ENCODE measurements around the gene MIEN1. TPM values are rescaled to one million over a fixed set of nuclear protein-coding genes. Genes with fewer than 3 reads are reported as not detected.
A peak's percentile ranks its signal among the peaks of the same experiment; 100 is the strongest.

The MIEN1 gene
- total RNA-seq, 1 experiment from 2014 or later, result 40.6 TPM

DNA sequence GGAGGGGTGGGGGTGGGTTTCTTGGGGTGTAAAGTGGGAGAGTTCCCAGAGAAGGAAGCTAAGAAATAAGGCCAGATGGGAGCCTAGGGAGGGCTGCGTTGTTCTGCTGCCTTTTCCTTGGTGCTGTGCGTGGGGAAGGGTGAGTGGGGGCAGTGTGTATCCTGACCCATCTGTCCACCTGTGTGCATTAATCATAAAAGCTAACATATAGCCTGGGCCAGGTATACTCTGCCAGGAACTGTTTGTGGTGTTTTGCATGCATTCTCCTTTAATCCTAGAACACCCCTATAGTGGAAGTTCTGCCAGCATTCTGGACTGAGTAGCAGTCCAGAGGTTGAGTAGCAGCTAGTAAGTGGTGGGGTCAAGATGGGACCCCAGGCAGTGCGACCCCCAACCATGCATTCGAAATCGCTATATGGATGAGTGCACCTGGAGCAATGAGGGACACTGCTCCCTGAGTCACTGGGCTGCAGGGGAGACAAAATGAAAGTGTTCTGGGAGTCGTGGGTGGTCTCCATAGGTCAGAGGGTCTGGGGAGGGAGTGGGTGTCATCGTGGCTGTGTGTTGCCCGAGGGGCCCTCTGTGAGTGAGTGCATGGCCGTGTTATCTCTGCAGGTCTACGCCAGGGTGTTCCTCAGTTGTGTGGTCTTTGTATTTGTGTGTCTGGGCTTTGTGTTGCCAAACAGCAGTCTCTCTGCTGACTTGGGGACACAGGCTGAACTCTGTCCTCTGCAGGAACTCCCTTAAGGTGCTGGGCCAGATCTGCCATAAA is 29.1 kb downstream of the MIEN1 start (continued):
- TF ChIP-seq PRRX2 (CRISPR knock-in tag; IDR thresholded peaks at IDR 0.05), result no peak
- TF ChIP-seq, protein P1, sequence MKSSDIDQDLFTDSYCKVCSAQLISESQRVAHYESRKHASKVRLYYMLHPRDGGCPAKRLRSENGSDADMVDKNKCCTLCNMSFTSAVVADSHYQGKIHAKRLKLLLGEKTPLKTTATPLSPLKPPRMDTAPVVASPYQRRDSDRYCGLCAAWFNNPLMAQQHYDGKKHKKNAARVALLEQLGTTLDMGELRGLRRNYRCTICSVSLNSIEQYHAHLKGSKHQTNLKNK (CRISPR knock-in tag; IDR thresholded peaks at IDR 0.05), result no peak
- TF ChIP-seq NFE2L1 (CRISPR knock-in tag; IDR thresholded peaks at IDR 0.05), result no peak
- no peak for TF ChIP-seq TEAD4 (CRISPR knock-in tag; IDR thresholded peaks at IDR 0.05)
- no peak for TF ChIP-seq JUN (CRISPR knock-in tag; IDR thresholded peaks at IDR 0.05)
- TF ChIP-seq GABPB1 (CRISPR knock-in tag; IDR thresholded peaks at IDR 0.05), result no peak
- TF ChIP-seq, protein P2, sequence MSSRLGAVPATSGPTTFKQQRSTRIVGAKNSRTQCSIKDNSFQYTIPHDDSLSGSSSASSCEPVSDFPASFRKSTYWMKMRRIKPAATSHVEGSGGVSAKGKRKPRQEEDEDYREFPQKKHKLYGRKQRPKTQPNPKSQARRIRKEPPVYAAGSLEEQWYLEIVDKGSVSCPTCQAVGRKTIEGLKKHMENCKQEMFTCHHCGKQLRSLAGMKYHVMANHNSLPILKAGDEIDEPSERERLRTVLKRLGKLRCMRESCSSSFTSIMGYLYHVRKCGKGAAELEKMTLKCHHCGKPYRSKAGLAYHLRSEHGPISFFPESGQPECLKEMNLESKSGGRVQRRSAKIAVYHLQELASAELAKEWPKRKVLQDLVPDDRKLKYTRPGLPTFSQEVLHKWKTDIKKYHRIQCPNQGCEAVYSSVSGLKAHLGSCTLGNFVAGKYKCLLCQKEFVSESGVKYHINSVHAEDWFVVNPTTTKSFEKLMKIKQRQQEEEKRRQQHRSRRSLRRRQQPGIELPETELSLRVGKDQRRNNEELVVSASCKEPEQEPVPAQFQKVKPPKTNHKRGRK (CRISPR knock-in tag; IDR thresholded peaks at IDR 0.05; ENCODE audit: borderline replicate concordance), result no peak

DNA sequence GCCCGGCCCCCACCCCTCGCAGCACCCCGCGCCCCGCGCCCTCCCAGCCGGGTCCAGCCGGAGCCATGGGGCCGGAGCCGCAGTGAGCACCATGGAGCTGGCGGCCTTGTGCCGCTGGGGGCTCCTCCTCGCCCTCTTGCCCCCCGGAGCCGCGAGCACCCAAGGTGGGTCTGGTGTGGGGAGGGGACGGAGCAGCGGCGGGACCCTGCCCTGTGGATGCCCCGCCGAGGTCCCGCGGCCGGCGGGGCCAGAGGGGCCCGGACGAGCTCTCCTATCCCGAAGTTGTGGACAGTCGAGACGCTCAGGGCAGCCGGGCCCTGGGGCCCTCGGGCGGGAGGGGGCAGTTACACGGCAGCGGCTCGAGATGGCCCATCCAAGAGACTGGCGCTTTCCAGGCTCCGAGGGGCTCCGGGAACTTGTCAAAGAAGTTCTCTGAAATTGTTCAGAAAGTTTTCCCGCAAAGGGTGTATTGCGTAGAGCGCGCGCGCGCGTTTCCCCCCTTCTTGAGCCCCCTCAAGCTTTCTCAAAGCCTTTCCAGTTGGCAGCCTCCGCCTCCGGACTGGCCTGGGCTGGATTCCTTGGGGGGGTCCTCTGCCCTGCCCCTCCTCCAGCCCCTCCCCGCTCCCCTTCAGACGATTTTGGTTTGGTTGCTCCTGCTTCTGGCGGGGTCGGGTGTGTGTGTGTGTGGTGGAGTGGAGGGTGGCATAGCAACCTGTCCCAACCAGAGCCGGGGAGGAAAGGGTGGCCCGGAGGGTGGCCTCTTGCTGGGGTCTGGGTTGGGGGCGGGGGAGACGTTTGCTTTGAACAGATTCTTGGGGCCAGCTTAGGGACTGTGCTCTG is 30.0 kb downstream of the MIEN1 start:
- peaks cover 73% of the 10 kb centered on the region for H3K4me1 Mint-ChIP-seq
- POLR2A ChIA-PET, result interaction anchor here (0.6 to 1.6 kb wide), 7 partner anchors 12 to 236 kb away, joined by 3 to 25 read pairs (median 5); partner anchors contain the start of genes MIEN1 and PGAP3
- no peaks in the 10 kb centered on the region for H3K27me3 Mint-ChIP-seq (ENCODE audit: low read depth)
- H3K27ac Mint-ChIP-seq, result no peak overlapping the region
- H3K4me3 Mint-ChIP-seq, result peak overlapping the region; percentile 95
- no peaks in the 10 kb centered on the region for H3K9me3 Mint-ChIP-seq
- CTCF ChIA-PET, result interaction anchor here (0.5 to 7.9 kb wide), 26 partner anchors 12 to 665 kb away, joined by 3 to 77 read pairs (median 4); partner anchors contain the start of genes MIEN1 and PGAP3
- peaks cover 3% of the 10 kb centered on the region; the same call in 1 of the 2 replicates for H3K36me3 Mint-ChIP-seq
- DNase-seq (ENCODE audit: low spot score) (peak; percentile 53), ATAC-seq (no peak)
- TF ChIP-seq, protein P3, sequence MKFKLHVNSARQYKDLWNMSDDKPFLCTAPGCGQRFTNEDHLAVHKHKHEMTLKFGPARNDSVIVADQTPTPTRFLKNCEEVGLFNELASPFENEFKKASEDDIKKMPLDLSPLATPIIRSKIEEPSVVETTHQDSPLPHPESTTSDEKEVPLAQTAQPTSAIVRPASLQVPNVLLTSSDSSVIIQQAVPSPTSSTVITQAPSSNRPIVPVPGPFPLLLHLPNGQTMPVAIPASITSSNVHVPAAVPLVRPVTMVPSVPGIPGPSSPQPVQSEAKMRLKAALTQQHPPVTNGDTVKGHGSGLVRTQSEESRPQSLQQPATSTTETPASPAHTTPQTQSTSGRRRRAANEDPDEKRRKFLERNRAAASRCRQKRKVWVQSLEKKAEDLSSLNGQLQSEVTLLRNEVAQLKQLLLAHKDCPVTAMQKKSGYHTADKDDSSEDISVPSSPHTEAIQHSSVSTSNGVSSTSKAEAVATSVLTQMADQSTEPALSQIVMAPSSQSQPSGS (CRISPR knock-in tag; IDR thresholded peaks at IDR 0.05; ENCODE audit: borderline replicate concordance, low read depth), result no peak
- no peak for TF ChIP-seq GRHL2 (CRISPR knock-in tag; IDR thresholded peaks at IDR 0.05; ENCODE audit: insufficient replicate concordance, severe bottlenecking)
- no peak for TF ChIP-seq RELA (CRISPR knock-in tag; IDR thresholded peaks at IDR 0.05; ENCODE audit: borderline replicate concordance)
- TF ChIP-seq, protein P1 (CRISPR knock-in tag; IDR thresholded peaks at IDR 0.05), result no peak
- no peak for TF ChIP-seq IRF2 (CRISPR knock-in tag; IDR thresholded peaks at IDR 0.05; ENCODE audit: borderline replicate concordance, low read depth)
- TF ChIP-seq TCF7 (CRISPR knock-in tag; IDR thresholded peaks at IDR 0.05; ENCODE audit: low read depth), result no peak
- TF ChIP-seq, protein P4, sequence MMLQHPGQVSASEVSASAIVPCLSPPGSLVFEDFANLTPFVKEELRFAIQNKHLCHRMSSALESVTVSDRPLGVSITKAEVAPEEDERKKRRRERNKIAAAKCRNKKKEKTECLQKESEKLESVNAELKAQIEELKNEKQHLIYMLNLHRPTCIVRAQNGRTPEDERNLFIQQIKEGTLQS (CRISPR knock-in tag; conservative IDR thresholded peaks at IDR 0.05), result no peak
- no peak for TF ChIP-seq JAZF1 (CRISPR knock-in tag; IDR thresholded peaks at IDR 0.05)
- TF ChIP-seq ZNF138 (CRISPR knock-in tag; conservative IDR thresholded peaks at IDR 0.05), result no peak
- no peak for TF ChIP-seq SOX15 (CRISPR knock-in tag; IDR thresholded peaks at IDR 0.05)
- TF ChIP-seq, protein P5, sequence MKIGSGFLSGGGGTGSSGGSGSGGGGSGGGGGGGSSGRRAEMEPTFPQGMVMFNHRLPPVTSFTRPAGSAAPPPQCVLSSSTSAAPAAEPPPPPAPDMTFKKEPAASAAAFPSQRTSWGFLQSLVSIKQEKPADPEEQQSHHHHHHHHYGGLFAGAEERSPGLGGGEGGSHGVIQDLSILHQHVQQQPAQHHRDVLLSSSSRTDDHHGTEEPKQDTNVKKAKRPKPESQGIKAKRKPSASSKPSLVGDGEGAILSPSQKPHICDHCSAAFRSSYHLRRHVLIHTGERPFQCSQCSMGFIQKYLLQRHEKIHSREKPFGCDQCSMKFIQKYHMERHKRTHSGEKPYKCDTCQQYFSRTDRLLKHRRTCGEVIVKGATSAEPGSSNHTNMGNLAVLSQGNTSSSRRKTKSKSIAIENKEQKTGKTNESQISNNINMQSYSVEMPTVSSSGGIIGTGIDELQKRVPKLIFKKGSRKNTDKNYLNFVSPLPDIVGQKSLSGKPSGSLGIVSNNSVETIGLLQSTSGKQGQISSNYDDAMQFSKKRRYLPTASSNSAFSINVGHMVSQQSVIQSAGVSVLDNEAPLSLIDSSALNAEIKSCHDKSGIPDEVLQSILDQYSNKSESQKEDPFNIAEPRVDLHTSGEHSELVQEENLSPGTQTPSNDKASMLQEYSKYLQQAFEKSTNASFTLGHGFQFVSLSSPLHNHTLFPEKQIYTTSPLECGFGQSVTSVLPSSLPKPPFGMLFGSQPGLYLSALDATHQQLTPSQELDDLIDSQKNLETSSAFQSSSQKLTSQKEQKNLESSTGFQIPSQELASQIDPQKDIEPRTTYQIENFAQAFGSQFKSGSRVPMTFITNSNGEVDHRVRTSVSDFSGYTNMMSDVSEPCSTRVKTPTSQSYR (CRISPR knock-in tag; IDR thresholded peaks at IDR 0.05), result no peak
- 0 out of 2 replicates have a peak, but pooled peaks have one; percentile 5 for TF ChIP-seq MYBL2 (CRISPR knock-in tag; IDR thresholded peaks at IDR 0.05)
- TF ChIP-seq, protein P6, sequence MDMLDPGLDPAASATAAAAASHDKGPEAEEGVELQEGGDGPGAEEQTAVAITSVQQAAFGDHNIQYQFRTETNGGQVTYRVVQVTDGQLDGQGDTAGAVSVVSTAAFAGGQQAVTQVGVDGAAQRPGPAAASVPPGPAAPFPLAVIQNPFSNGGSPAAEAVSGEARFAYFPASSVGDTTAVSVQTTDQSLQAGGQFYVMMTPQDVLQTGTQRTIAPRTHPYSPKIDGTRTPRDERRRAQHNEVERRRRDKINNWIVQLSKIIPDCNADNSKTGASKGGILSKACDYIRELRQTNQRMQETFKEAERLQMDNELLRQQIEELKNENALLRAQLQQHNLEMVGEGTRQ (CRISPR knock-in tag; IDR thresholded peaks at IDR 0.05), result peak; percentile 24; the same call in 1 of the 2 replicates
- TF ChIP-seq PRRX2 (CRISPR knock-in tag; IDR thresholded peaks at IDR 0.05), result no peak
- no peak for TF ChIP-seq ZNF219 (CRISPR knock-in tag; IDR thresholded peaks at IDR 0.05; ENCODE audit: borderline replicate concordance)
- TF ChIP-seq, protein P7, sequence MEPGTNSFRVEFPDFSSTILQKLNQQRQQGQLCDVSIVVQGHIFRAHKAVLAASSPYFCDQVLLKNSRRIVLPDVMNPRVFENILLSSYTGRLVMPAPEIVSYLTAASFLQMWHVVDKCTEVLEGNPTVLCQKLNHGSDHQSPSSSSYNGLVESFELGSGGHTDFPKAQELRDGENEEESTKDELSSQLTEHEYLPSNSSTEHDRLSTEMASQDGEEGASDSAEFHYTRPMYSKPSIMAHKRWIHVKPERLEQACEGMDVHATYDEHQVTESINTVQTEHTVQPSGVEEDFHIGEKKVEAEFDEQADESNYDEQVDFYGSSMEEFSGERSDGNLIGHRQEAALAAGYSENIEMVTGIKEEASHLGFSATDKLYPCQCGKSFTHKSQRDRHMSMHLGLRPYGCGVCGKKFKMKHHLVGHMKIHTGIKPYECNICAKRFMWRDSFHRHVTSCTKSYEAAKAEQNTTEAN (CRISPR knock-in tag; IDR thresholded peaks at IDR 0.05), result no peak
- no peak for TF ChIP-seq FOXJ3 (CRISPR knock-in tag; IDR thresholded peaks at IDR 0.05; ENCODE audit: borderline replicate concordance)
- no peak for TF ChIP-seq ATF1 (CRISPR knock-in tag; IDR thresholded peaks at IDR 0.05)

All from WTC11 (cell line).